SK-N-SH (cell line): ENCODE results near the gene PITPNM1. TPM values are rescaled to one million over a fixed set of nuclear protein-coding genes. Genes with fewer than 3 reads are reported as not detected.

Source experiments
- CTCF ChIA-PET: fragments of 300-600, 350-600 bp; formaldehyde crosslinking; extraction: SDS; loops from one replicate; lab custom pipeline; 2021; lab: Yijun Ruan, JAX
- POLR2A ChIA-PET: fragments of 350-600 bp; sonication (Branson Sonifier 250); formaldehyde crosslinking; extraction: SDS; loops from one replicate; lab custom pipeline; 2020; ENCODE audit warnings: antibody characterized with exemption, inconsistent platforms; lab: Yijun Ruan, JAX
- DNase-seq: peaks from one replicate; pipeline ENCODE4 v3.0.0; 2012
- H2AFZ ChIP-seq: fragments of 200-600 bp; sonication (generic); 2 replicates; pipeline ENCODE4 v1.8.1; 2016; ENCODE audit warnings: antibody characterized with exemption, mild to moderate bottlenecking, low read depth
- H3F3A ChIP-seq: fragments of 200-600 bp; sonication (generic); replicated peaks from 2 replicates; pipeline ENCODE3; 2016; ENCODE audit warnings: antibody characterized with exemption, mild to moderate bottlenecking; ENCODE audit not compliant: insufficient read depth
- H3K27ac ChIP-seq, 2 experiments: fragments of 200-500 bp in 1 of 2; fragments of 200-600 bp in 1 of 2; sonication (Bioruptor generic) in 1 of 2; sonication (generic), shearing (Covaris generic) in 1 of 2; 2 replicates each; pipeline versions ENCODE4 v1.5.1 to v1.6.1; 2014 to 2016; ENCODE audit warnings: low read depth in 2 of 2, inconsistent platforms in 1 of 2, low read length in 1 of 2, mild to moderate bottlenecking in 1 of 2, mixed read lengths in 1 of 2
- H3K27me3 ChIP-seq: fragments of 200-600 bp; sonication (generic), shearing (Covaris generic); 2 replicates; pipeline ENCODE4 v1.6.1; 2016; ENCODE audit warnings: mixed run types; ENCODE audit not compliant: insufficient read depth
- H3K36me3 ChIP-seq, 2 experiments: fragments of 200-500 bp in 1 of 2; fragments of 200-600 bp in 1 of 2; sonication (Bioruptor generic) in 1 of 2; sonication (generic) in 1 of 2; replicated peaks in 1 of 2; 2 replicates each; pipeline versions ENCODE3 to v1.5.1; 2014 to 2016; ENCODE audit warnings: low read length in 1 of 2, mild to moderate bottlenecking in 1 of 2; ENCODE audit not compliant: insufficient read depth in 2 of 2, control insufficient read depth in 1 of 2
- H3K4me1 ChIP-seq, 2 experiments: fragments of 200-500 bp in 1 of 2; fragments of 200-600 bp in 1 of 2; sonication (Bioruptor generic) in 1 of 2; sonication (generic), shearing (Covaris generic) in 1 of 2; 2 replicates each; pipeline versions ENCODE4 v1.5.1 to v1.6.1; 2014 to 2016; ENCODE audit warnings: low read depth in 1 of 2, low read length in 1 of 2, mixed run types in 1 of 2; ENCODE audit not compliant: insufficient read depth in 2 of 2, control insufficient read depth in 1 of 2
- H3K4me2 ChIP-seq: fragments of 200-600 bp; sonication (generic), shearing (Covaris generic); 2 replicates; pipeline ENCODE4 v1.6.1; 2017; ENCODE audit warnings: mixed run types
- H3K4me3 ChIP-seq, 2 experiments: fragments of 200-500 bp in 1 of 2; fragments of 200-600 bp in 1 of 2; sonication (Bioruptor generic) in 1 of 2; sonication (generic), shearing (Covaris generic) in 1 of 2; 2 replicates each; pipeline versions ENCODE4 v1.5.1 to v1.8.1; 2014 to 2016; ENCODE audit warnings: low read depth in 2 of 2, inconsistent platforms in 1 of 2, low read length in 1 of 2, mild to moderate bottlenecking in 1 of 2, mixed read lengths in 1 of 2, moderate library complexity in 1 of 2
- H3K79me2 ChIP-seq: fragments of 200-600 bp; sonication (generic); 2 replicates; pipeline ENCODE4 v1.8.1; 2017; ENCODE audit warnings: mild to moderate bottlenecking; ENCODE audit not compliant: insufficient read depth
- H3K9ac ChIP-seq: fragments of 200-600 bp; sonication (generic); 2 replicates; pipeline ENCODE4 v1.6.1; 2017; ENCODE audit warnings: mixed run types
- H3K9me2 ChIP-seq: fragments of 200-600 bp; sonication (generic); 2 replicates; pipeline ENCODE4 v1.6.1; 2017; ENCODE audit warnings: mixed run types
- H3K9me3 ChIP-seq: fragments of 200-600 bp; sonication (generic); 2 replicates; pipeline ENCODE4 v1.6.1; 2017; ENCODE audit warnings: mixed run types, mild to moderate bottlenecking, moderate library complexity
- H4K20me1 ChIP-seq: fragments of 200-600 bp; sonication (generic); 2 replicates; pipeline ENCODE4 v1.6.1; 2017; ENCODE audit warnings: mild to moderate bottlenecking, mixed run types; ENCODE audit not compliant: insufficient read depth
- EZH2phosphoT487 ChIP-seq: fragments of 200-600 bp; sonication (generic); IDR thresholded peaks from 2 replicates; pipeline ENCODE4 v1.6.1; 2017; ENCODE audit warnings: low read depth, mixed run types, mild to moderate bottlenecking, antibody characterized with exemption, moderate library complexity, borderline replicate concordance
- FOXM1 ChIP-seq: IDR thresholded peaks from 2 replicates; pipeline ENCODE4 v1.4.0; 2012; ENCODE audit warnings: low read depth, mild to moderate bottlenecking
- GABPA ChIP-seq: IDR thresholded peaks from 2 replicates; pipeline ENCODE4 v1.4.0; 2012; ENCODE audit warnings: low read depth, mild to moderate bottlenecking
- GATA2 ChIP-seq: sonication (generic); formaldehyde crosslinking; IDR thresholded peaks from 2 replicates; pipeline ENCODE4 v1.5.0; 2020; ENCODE audit warnings: mild to moderate bottlenecking, missing genetic modification reagents
- JUND ChIP-seq: IDR thresholded peaks from 2 replicates; pipeline ENCODE4 v1.4.0; 2012
- NRF1 ChIP-seq: IDR thresholded peaks from 2 replicates; pipeline ENCODE4 v1.6.1; 2012; ENCODE audit warnings: low read depth, mild to moderate bottlenecking, low read length
- PBX3 ChIP-seq: IDR thresholded peaks from 2 replicates; pipeline ENCODE4; 2012
- POLR2AphosphoS5 ChIP-seq: IDR thresholded peaks from 2 replicates; pipeline ENCODE4 v1.6.1; 2012; ENCODE audit warnings: low read depth, low read length
- SIN3A ChIP-seq: IDR thresholded peaks from 2 replicates; pipeline ENCODE4 v1.6.1; 2012; ENCODE audit warnings: low read depth, mild to moderate bottlenecking, low read length, moderate library complexity, borderline replicate concordance
- TAF1 ChIP-seq: IDR thresholded peaks from 2 replicates; pipeline ENCODE4 v1.6.1; 2012; ENCODE audit warnings: low read depth, mild to moderate bottlenecking, low read length, moderate library complexity, borderline replicate concordance
- USF2 ChIP-seq: fragments of 150-350 bp; IDR thresholded peaks from 2 replicates; pipeline ENCODE4 v1.6.1; 2017; ENCODE audit warnings: antibody characterized with exemption, low read length, low read depth, borderline replicate concordance
- WGBS: methylation state at CpG from one replicate; pipeline ENCODE4 v1.1.6; 2017; ENCODE audit warnings: low lambda C conversion rate; 5-methylcytosine and 5-hydroxymethylcytosine counted together
- polyA plus RNA-seq, 3 experiments: library from polyadenylated mRNA; depleted of rRNA; stranded (reverse); fragments of >200 nt; gene quantifications; 2 replicates each; pipeline ENCODE4 v1.2.3, GENCODE V29; 2012
- TF ChIP-seq, protein P1 (sequence below): fragments of 200-600 bp; sonication (generic); IDR thresholded peaks from 2 replicates; pipeline ENCODE4 v1.6.1; 2017; ENCODE audit warnings: antibody characterized with exemption, mild to moderate bottlenecking, moderate library complexity
- TF ChIP-seq, protein P2 (sequence below): IDR thresholded peaks from 2 replicates; pipeline ENCODE4 v1.4.0; 2012; ENCODE audit warnings: low read depth
- TF ChIP-seq, protein P3 (sequence below): fragments of 150-350 bp; IDR thresholded peaks from 2 replicates; pipeline ENCODE4 v1.6.1; 2016; ENCODE audit warnings: mild to moderate bottlenecking, low read depth, low read length

PITPNM1 gene
- polyA plus RNA-seq, 1 of the 3 experiments (the other 2 are of a cell fraction) = 24.2 TPM

GRCh38 chr11:67450796-67451657 lies 54.1 kb downstream of the PITPNM1 start:
- no peak for DNase-seq
- 84% methylated on average over 11 of the region's 25 CpGs for WGBS
- Histone ChIP-seq H3K9me3 (no peaks in the 10 kb centered on the region), H3F3A (no peaks in the 10 kb centered on the region), H3K27me3 (no peaks in the 10 kb centered on the region), H3K9ac (no peak overlapping the region), H3K79me2 (no peaks in the 10 kb centered on the region), H4K20me1 (no peaks in the 10 kb centered on the region), H3K9me2 (no peaks in the 10 kb centered on the region), H3K27ac (no peak overlapping the region), H3K4me2 (no peak overlapping the region), H3K36me3 (no peaks in the 10 kb centered on the region), H3K4me1 (peaks cover 0 to 4% of the 10 kb centered on the region in 2 experiments; a peak in 1 of 4 replicates), H3K4me3 (no peak overlapping the region), H2AFZ (no peak overlapping the region)
- CTCF ChIA-PET = interaction anchor here (0.6 kb wide), 1 partner anchor 75 kb away, joined by 3 read pairs; no protein-coding TSS in a partner anchor
- POLR2A ChIA-PET = interaction anchor here (1.7 kb wide), 1 partner anchor 17 kb away, joined by 5 read pairs; no protein-coding TSS in a partner anchor
- TF ChIP-seq GATA2 (CRISPR knock-in tag) = no peak
- TF ChIP-seq TAF1 = no peak
- no peak for TF ChIP-seq POLR2AphosphoS5
- TF ChIP-seq, protein P1, sequence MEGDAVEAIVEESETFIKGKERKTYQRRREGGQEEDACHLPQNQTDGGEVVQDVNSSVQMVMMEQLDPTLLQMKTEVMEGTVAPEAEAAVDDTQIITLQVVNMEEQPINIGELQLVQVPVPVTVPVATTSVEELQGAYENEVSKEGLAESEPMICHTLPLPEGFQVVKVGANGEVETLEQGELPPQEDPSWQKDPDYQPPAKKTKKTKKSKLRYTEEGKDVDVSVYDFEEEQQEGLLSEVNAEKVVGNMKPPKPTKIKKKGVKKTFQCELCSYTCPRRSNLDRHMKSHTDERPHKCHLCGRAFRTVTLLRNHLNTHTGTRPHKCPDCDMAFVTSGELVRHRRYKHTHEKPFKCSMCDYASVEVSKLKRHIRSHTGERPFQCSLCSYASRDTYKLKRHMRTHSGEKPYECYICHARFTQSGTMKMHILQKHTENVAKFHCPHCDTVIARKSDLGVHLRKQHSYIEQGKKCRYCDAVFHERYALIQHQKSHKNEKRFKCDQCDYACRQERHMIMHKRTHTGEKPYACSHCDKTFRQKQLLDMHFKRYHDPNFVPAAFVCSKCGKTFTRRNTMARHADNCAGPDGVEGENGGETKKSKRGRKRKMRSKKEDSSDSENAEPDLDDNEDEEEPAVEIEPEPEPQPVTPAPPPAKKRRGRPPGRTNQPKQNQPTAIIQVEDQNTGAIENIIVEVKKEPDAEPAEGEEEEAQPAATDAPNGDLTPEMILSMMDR = no peak
- TF ChIP-seq PBX3 = no peak
- TF ChIP-seq, protein P2, sequence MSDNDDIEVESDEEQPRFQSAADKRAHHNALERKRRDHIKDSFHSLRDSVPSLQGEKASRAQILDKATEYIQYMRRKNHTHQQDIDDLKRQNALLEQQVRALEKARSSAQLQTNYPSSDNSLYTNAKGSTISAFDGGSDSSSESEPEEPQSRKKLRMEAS = no peak
- TF ChIP-seq FOXM1 = no peak
- TF ChIP-seq, protein P3, sequence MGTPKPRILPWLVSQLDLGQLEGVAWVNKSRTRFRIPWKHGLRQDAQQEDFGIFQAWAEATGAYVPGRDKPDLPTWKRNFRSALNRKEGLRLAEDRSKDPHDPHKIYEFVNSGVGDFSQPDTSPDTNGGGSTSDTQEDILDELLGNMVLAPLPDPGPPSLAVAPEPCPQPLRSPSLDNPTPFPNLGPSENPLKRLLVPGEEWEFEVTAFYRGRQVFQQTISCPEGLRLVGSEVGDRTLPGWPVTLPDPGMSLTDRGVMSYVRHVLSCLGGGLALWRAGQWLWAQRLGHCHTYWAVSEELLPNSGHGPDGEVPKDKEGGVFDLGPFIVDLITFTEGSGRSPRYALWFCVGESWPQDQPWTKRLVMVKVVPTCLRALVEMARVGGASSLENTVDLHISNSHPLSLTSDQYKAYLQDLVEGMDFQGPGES = no peak

- WGBS = 81% methylated on average over 8 of the region's 9 CpGs
- Histone ChIP-seq H3K36me3 (no peaks in the 10 kb centered on the region), H3K9ac (no peak overlapping the region), H3F3A (no peaks in the 10 kb centered on the region), H4K20me1 (no peaks in the 10 kb centered on the region), H3K4me2 (no peak overlapping the region), H3K9me2 (no peaks in the 10 kb centered on the region), H3K79me2 (no peaks in the 10 kb centered on the region), H3K4me1 (peaks cover 0 to 4% of the 10 kb centered on the region in 2 experiments; a peak in 2 of 4 replicates), H3K27me3 (no peaks in the 10 kb centered on the region), H3K9me3 (no peaks in the 10 kb centered on the region), H2AFZ (no peak overlapping the region), H3K4me3 (no peak overlapping the region), H3K27ac (no peak overlapping the region)
- DNase-seq = no peak
- ChIA-PET CTCF (interaction anchor here (0.9 to 1.1 kb wide), 2 partner anchors 10 to 48 kb away, joined by 3 read pairs; no protein-coding TSS in a partner anchor), POLR2A (interaction anchor here (0.6 to 1.7 kb wide), 2 partner anchors 12 to 19 kb away, joined by 3 to 5 read pairs; no protein-coding TSS in a partner anchor)
- TF ChIP-seq, protein P2 = no peak
- no peak for TF ChIP-seq USF2
- TF ChIP-seq GATA2 (CRISPR knock-in tag) = no peak
- no peak for TF ChIP-seq NRF1
- TF ChIP-seq TAF1 = no peak
- no peak for TF ChIP-seq GABPA
- TF ChIP-seq POLR2AphosphoS5 = no peak
- no peak for TF ChIP-seq SIN3A
- TF ChIP-seq EZH2phosphoT487 = no peak
- TF ChIP-seq JUND = no peak
- TF ChIP-seq, protein P1 = no peak
Measured at GRCh38 chr11:67449116-67449844, 55.9 kb downstream of the PITPNM1 start.
